Measurements from ENCODE around the gene SDSL.

SDSL gene

DNA sequence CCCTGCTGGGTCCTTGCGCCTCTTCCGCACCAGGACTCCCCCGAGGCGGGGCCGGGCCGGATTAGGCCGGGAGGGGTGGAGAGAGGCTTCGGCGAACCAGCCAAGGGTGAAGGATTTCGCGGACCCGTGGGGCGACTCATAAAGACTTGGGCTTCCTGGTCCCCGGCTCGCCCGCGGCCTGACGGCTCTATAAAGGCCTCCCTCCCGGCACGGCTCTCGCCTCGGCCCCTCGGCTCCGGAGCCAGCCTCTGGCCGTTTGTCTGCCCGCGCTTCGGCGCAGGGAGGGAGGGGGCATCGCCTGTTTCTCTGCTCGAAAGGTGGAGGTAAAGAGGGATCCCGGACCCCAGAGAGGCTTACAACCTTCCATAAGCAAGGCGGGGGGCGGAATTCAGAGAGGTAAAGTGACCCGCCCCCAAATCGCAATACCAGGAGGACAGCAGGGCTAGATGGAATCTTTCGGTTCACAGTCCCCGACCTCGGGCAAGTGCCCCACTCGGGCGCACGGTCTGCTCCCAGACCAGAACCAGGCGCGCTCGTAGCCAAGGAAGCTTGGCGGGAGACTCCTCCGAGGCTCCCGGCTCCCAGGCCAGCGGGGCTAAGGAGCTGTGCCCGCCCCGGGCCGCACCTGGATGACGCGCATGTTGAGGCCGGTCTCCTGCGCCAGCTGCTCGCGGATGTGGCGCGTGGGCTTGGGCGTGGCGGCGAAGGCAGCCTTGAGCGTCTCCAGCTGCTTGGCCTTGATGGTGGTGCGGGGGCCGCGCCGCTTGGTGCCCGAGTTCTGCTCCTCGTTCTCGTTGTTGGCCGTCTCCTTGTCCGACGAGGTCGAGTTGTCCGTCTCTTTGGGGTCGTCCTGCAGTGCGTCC is 45.6 kb downstream of the SDSL start:
- no peak for DNase-seq (ENCODE audit: low spot score)

DNA sequence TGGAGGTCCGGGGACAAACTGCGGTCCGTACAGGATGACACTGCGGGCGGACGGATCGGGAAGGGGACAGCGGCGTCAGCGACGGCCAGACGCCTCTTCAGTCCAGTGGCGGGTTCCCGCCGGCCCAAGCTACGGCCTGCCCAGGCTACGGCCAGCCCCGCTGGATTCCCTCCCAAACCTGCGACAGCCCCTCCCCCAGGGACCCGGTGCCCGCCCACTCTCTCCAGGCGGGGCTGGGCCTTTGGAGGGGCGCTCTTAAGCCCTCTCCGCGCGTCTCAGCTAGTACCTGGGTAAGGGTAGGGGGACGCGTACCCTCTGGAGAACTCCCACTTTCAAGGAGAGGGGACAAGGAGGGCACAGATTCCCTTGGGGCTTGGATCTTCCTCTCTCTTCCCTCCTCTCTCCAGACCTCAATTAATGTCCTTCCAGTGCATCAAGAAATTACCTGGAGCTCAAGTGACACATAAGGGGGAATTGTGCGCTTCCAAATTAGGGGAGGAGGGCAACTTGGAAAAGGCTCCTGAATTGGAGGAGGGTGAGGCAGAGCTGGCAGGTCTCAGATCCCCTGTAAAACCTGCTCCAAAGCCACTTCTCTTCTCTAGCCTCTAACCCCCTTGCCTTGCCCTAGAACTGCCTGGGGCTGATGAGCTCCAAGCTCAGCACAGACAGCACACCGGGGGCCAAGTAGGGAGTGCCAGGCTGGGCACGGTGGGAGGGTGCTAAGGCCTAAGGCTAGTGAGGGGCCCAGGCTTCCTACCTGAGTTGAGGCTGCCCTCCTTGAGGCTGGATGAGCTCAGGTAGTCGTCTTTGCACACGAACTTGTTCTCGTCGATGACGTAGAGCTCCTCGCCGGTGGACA is 46.4 kb downstream of the SDSL start:
- DNase-seq (ENCODE audit: low spot score), result no peak

DNA sequence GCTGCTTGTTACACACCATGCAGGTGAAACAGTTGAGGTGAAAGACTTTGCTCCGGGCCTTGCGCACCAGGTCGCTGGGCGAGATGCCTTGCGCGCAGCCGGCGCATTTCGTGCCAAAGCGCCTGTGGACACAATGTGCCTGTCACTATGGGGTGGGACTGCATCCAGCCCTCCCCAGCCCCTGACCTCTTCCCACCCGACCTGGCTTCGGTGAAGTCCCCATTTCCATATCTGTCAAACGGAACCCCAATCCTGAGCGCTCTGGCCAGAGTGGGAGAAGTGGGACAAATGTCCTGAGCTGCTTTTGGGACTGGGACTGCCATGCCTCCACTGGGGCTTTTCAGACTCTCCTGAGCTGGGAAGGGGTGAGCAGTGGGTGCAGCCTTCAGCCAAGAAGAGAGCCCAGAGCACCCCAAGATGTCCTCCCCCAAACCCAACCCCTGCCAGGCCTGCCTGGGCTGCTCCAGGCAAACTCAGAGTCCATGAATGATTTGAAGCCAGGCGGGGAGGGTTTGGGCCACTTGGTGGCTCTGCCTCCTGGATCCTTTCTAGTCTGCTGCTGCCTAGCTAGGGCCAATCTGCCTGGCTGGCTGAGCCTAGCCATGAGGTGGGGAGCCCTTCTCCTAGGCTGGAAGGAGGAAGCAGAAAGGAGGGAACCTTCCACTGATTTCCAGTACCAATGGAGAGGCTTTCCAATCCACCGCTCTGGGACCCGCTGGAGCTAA is 47.2 kb downstream of the SDSL start:
- no peak for DNase-seq (ENCODE audit: low spot score)

DNA sequence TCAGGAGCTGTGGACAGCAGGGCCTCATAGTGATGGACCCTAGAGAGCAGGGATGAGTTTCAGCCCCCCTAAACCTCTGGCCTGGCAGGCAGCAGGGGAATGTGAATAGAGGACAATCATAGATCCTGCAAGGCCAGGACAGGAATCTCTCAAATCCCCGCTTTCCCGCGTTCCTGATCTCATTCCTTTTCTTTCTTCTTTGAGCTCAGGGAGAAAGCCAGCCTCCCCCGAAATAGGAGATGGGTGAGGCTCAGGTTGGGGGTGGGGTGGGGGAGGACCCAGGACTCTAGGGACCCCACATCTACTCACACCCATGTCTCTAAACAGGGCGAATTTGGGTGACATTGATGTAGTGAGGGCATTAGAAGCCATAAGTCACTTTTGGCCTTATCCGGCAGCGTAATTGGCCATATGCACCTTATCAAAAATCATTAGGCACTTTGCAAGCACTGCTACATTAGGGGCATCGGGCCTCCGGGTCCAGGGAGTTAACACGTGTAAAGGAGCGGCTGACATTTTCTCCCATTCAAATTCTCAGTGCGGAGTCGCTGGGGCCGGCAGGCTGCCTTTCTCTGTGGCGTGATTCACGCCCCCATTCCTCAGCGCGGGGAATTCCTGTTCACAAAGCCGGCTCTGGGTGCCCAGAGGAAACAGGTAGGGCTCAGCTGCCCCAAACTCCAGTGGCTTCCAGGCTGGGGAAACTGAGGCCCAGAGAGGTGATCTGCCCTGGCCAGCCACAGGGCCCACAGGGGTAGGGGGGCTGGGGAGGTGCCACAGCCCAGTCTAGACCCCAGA is 48.0 kb downstream of the SDSL start:
- no peak for DNase-seq (ENCODE audit: low spot score)

DNA sequence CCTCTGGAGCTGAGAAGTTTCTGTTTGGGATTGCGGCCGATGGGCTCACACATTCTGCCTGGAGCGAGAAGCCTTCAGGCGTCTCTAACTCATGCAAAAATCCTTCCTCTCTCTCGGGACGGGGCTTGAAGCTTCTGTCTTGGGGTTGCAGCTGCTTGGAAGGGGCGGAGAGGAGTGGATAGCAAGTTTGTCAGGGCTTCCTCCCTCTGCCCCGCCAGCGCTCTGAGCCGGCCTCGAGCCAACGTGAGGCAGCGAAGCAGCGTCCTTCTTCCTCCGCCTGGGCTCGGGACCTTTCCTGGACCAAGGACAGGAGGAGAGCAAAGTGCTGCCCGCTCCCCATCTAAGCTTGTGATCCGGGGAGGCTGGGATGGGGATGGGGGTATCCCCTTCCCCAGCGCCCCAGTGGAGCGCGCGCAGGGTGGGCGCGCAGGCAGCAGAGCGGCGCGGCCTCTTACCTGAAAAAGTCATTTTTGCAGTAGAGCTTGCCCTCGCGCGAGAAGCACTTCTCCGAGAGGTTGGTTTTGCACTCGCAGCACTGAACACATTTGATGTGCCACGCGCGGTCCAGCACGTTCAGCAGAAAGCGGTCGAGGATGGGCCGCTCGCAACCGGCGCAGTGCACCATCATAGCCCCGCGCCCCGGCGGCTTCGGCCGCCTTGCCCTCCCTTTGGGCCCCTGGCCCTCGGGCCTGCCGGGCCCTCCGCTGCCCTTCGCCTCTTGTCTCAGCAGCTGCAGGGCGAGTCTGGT is 48.9 kb downstream of the SDSL start:
- DNase-seq (ENCODE audit: low spot score), result no peak

DNA sequence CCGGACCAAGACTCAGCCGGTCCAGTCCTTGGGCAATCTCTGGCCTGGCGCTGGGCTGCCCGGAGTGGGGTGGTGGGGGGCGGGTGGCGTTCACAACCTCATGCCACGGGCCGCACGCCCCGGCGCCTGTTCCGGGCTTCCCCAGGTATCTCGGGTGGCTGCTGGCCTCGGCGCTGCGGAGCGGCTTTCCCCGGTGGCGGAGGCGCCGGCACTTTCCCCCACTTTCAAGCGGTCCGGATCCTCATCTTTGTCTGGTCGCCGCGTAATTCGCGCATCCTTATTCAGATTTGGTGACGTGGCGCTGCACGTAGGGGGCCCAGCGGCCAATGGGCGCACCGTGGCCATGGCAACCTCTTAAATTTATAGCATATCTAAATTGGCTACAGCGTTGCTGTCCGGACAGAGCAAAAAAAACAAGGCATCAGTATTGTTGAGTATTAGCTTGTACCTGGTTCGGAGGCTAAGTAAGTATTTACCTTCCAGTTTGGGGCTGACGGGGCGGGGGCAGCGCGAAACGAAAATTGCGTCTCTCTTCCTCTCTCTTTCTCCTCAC is 49.5 kb downstream of the SDSL start, which contains the start of gene LHX5:
TSS of gene LHX5 (minus strand) at position 253 of the 553 bp plus-strand sequence. CDS start 373 bp downstream, outside the sequence.
- DNase-seq (ENCODE audit: low spot score), result no peak

DNA sequence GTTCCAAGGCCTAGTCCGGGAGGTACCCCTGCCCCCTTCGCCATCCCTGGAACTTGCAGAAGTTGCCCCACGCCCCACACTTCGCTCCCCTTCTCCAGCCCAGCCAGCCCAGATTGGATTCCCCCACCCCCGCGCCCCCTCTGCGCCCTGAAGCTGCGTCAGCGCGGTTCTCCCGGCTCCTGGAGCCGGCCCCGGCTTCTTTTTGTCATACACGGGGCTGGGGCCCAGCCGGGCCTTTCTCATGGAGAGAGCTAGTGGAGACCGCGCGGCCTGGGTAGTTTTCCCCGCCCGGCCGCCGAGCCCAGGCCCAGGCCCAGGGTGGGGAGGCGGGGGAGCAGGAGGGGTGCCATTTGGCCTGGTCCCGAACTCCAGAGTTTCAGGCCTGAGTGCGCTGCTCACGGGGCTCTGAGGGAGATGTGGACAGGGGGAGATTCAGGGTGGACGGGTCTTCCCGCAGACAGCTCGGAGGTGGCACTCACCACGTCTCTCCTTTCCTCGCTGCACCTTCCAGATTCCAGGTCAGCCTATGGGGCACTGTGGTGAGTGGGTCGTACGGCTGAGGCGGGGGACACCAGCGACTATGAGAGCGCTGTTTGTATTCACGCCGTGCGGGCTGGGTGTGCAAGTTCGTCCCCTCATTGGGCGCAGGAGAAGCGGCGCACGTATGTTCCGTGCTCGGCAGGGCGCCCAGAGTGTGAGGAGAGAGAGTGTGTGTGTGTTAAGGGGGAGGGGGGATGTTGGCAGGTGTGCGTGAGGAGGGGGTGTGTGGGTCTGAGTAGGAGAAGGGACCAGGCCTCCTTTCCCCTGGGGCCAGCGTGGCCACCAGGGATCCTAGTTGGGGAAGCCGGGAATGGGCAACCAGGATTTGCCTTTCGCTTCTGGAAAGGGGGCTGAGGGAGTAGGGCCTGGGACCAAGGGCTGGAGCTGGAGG is 50.3 kb downstream of the SDSL start:
- DNase-seq (ENCODE audit: low spot score), result no peak

DNA sequence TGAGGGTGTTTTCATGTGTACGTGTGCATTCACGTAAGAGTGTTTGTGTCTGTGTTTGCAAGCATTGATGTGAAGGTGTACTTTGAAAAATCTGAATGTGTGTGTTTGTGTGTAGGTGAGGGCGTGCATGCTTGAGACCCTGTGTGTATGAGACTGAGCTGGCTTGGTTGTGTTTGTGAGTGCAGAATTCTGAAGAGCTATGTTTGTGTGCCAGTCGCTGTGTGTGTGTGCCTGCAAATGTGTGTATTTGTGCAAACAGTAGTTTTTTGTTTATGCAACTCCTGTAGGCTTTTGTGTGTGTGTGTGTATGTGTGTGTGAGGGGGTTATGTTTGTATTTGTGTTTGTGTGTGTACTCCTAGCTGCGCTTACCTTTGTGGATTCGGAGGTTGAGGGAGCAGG is 51.2 kb downstream of the SDSL start:
- no peak for DNase-seq (ENCODE audit: low spot score)

DNA sequence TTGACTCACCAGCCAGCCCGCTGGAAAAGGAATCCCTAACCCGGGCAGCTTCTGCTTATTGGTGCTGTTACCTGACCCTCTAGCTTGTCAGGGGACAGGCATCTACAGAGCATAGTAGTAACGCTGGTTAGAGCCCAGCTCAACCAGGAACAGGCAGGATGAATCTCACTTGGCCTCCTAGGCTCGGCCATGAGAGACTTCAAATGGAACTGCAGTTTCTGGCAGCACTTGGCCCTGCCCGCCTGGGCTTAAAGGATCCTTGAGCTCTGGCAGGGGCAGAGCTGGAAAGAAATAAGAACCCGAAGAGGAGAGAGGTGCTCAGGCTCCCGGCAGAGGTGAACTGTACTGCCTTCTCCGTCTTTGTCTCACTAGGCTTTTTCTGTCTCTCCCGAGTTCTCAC is 51.8 kb downstream of the SDSL start:
- DNase-seq (ENCODE audit: low spot score), result no peak

DNA sequence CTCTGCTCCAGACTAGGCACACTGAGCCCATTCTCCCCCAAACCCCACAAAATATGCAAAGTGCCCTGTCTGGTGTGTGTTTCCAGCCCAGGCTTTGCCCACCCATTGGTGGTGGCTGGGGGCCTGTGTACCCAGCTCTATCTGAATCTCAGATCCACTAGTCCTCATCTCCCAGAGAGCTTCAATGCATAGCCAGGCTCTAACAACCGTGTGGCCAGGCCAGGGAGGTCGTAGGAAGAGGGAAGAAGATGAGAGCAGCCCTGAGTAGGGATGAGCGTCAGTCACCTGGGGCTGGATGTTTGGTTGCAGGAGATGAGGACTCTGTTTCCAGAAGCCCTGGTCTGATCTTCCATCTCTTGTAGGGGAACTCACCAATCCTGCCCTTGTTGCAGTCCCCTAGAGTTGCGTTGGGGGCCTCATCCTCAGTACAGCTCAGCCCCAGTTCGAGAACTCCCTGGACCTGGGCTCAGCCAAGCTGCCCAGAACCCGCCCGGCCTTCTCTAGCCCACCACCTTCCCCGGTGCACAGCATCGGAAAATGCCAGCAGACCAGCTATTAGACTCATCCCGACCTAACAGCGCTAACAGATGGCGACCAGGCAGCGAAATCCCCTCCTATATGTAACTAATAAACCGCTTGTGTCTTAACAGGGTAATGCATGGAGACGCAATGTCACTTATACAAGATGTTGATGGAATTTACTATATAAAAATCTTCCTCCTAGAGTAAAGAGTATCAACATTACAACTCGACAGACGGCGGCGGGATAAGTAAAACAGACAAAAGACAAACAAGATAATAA is 52.7 kb downstream of the SDSL start:
- no peak for DNase-seq (ENCODE audit: low spot score)

DNA sequence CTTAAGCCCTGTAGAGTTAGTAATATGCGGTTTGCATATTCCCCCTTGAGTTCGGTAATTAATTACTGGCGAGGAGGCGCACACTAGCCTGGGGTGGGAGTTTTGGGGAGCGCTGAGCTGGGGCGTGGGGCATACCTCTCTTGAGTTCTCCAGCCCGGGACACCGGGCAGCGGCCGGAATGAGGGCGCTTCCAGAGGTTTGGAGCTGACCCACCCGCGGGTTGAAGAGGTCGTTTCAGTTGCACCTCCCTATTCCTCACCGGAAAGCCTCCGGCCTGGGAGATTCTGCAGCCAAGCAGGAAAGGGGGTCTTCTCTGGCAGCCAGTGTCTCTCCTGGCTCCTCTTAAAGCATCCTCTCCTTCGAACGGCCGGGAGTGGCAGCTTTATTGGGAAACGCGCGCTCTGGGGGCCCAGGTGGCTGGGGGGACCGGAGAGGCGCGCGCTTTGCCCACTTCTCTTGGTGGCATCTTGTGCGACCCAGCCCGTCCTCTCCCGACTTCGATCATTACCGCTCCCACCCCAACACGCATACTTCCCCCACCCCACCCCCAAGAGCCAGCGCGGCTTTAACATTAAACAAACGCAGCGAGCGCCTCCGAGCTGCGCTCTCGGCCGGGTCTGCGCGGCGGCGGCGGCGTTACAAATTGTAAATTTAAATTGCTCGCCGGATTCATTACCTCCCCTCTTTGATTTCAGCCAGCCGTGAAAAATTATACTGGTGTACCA is 53.4 kb downstream of the SDSL start:
- DNase-seq (ENCODE audit: low spot score), result no peak

DNA sequence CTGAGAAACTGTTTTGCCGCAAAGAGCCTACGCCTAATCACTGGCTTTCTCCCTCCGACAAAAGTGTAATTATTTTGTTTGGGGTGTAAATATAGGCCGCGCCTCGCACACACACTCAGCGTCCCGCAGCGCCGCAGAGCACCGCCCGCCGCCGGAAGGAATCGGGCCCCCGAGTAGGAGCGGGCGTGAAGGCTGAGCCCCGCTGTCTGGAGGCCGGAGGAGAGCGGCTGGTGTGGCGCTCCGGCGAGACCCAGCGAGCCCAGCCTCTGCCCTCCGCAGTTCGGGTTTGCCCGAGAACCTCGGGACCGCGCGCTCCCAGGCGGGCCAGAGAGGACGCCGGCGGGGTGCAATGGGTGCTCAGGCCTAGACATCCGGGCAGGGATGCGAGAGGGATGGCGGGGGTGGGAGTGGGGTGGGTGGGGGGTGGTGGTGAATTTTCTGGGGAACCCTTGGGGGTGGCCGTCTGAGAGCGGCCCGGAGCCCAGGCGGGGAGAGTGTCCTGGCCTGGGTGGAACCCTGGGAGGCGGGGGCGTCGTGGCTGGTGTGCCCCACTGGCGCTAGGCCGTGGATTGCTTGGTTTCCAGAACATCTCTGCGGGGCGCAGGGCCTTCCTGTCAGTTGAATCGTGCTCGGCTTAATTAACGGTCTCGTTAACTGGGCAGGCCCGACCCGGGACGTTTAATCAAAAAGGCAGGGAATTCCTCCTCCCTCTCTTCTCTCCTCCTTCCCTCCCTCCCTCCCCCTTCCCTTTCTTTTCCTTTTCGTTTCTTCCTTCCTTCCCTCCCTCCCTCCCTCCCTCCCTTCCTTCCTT is 54.2 kb downstream of the SDSL start:
- no peak for DNase-seq (ENCODE audit: low spot score)

DNA sequence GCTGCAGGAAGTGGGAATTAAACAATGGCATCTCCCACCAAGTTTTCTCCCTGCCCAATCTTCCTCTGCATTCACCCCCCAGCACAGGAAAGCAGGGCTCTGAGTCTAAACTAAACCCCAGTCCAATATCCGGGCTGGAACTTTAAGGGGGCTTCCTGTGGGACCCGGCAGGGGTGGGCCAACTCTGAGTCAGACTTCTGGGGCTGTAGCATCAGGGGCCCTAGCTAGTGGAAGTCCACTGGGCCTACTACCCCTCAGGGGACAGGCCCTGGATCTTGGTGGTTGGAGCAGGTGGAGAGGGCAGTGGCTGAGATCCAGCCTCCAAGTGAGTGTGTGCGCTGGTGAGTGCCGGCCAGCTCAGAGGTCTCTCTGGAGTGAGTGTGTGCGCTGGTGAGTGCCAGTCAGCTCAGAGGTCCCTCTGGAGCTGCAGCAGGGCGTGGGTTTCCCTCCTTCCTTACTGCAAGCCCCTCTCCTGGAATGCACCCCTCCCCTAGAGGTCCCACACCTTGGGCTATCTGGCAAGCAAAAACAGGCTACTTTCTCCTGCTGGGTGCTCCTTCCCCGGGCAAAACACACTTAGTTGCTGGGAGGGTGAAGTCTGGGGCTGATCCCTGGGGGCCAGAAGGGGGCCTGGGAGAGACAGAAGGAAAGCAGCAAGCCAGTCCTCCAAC is 55.1 kb downstream of the SDSL start:
- no peak for DNase-seq (ENCODE audit: low spot score)

DNA sequence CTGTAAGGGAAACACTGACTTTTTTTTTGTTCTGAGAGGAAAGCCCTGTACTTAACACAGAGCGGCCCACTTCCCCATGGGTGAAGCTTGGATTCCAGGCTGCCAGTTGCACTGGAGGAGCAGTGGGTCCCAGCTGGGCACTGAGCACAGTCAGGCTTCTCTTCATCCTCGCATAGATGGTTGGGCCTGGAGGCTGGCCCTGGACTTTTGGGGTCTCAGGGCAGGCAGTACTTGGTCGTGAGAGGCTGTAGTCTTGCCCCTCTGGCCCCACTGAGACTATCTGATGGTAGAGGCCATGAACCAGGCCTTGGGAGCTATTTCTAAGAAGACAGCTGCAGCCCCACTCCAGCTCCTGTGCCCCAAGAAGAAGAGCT is 55.6 kb downstream of the SDSL start:
- no peak for DNase-seq (ENCODE audit: low spot score)

DNA sequence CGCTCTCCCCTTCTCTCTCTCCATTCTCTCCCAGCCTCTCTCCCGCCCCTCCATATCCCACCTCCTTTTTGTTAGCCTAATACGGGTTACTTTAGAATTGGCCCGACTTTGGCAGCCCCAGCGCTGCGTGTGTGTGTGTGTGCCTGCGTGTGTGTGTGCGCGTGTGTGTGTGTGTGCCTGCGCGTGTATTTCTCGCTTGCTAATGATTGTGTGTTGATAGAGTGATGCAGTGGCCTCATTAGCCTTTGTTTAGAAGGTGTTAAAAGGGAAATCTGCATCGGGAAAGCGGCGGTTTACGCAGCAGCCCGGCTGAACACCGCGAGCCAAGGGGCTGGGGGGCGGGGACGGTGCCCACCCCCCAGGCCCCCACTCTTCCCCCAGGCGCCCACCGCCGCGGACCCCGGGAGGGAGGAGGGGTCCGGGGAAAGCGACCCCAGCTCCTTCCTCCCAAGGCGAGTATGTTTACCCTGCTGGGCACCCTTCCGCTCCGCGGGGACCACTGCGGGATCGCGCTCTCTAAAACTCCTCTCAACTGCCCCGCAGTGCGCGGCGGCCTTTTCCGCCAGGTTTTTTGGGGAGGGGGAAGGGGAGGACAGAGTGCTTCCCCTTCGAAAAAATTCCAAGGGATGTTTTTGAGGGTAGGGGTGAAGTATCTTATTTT is 56.3 kb downstream of the SDSL start:
- no peak for DNase-seq (ENCODE audit: low spot score)

DNA sequence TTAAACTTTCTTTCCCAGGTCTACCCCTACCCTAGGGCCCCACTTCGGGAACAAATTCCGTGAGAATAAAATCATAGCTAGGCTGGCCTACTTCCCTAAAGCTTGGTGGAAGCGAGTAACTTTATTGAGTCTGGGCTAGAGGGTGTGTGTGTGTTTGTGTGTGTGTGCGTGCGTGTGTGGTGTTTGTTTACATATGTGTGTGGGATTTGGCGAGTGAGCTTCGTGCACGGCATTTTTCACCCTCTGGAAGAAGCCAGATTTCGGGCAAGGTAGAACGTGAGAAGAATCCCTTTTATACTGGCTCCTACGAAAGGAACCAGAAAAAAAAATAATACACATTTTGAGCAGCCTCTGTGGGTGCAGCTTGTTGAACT is 57.0 kb downstream of the SDSL start:
- no peak for DNase-seq (ENCODE audit: low spot score)
